Kidney epithelial cell (primary cell): Measurements from ENCODE around the gene CNTNAP2. TPM values are rescaled to one million over a fixed set of nuclear protein-coding genes. Genes with fewer than 3 reads are reported as not detected.
"Not testable (repeated sequence)": the region's sequence is repeated elsewhere in the genome, so short reads cannot be mapped to it uniquely, and the experiment has no call there.

ENCODE experiments used
- DNase-seq: peaks from one replicate; pipeline ENCODE4 v3.0.0-alpha.2; 2010; ENCODE audit warnings: low read depth
- H3K27me3 ChIP-seq: 2 replicates; pipeline ENCODE4 v1.6.0; 2011; ENCODE audit warnings: low read length; ENCODE audit not compliant: control insufficient read depth, insufficient read depth
- H3K36me3 ChIP-seq: 2 replicates; pipeline ENCODE4 v1.5.1; 2011; ENCODE audit warnings: low read length; ENCODE audit not compliant: control insufficient read depth, insufficient read depth
- H3K4me3 ChIP-seq: 2 replicates; pipeline ENCODE4 v1.5.1; 2011; ENCODE audit warnings: low read depth, mild to moderate bottlenecking, control low read depth, low read length
- CTCF ChIP-seq: IDR thresholded peaks from 2 replicates; pipeline ENCODE4 v1.5.1; 2011; ENCODE audit warnings: mild to moderate bottlenecking, moderate library complexity, low read length, control low read depth, inconsistent platforms; ENCODE audit not compliant: insufficient read depth, poor library complexity, severe bottlenecking
- total RNA-seq: library from RNA; depleted of rRNA; stranded (reverse); fragments of >200 nt; gene quantifications from 2 replicates; pipeline ENCODE4 v1.2.3, GENCODE V29; 2015

CNTNAP2 gene
- total RNA-seq, 1 donor from 2014 or later = 14.0 TPM

- no peak for DNase-seq
- TF ChIP-seq CTCF = no peak
- no peak overlapping the region for H3K4me3 ChIP-seq
- no peaks in the 10 kb centered on the region for H3K36me3 ChIP-seq
- H3K27me3 ChIP-seq = no peaks in the 10 kb centered on the region
Measured at GRCh38 chr7:148461392-148462179, 2345.0 kb downstream of the CNTNAP2 start.

DNA sequence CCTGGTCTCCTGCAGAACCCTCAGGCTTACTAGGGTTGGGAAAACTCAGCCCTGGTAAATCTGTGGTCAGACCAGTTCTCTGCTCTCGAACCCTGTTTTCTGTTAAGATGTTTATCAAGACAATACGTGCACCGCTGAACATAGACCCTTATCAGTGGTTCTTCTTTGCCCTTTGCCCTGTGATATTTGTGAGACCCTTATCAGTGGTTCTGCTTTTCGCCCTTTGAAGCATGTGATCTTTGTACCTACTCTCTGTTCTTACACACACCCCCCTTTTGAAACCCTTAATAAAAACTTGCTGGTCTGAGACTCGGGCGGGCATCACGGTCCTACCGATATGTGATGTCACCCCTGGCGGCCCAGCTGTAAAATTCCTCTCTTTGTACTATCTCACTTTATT is 2346.2 kb downstream of the CNTNAP2 start:
- not testable (repeated sequence) for H3K36me3 ChIP-seq, H3K4me3 ChIP-seq, DNase-seq, H3K27me3 ChIP-seq

DNA sequence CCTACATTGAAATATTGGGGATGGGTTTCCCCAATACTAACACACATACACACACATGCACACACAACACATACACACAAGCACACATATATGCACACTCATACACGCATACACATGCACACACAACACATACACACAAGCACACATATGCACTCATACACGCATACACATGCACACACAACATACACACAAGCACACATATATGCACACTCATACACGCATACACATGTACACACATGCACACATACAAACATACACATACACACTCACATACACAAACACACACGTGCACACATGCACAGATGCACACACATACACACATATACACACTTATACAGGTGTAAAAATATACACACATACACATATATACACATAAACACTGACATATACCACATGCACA is 2346.6 kb downstream of the CNTNAP2 start:
- Histone ChIP-seq H3K27me3 (no peaks in the 10 kb centered on the region), H3K36me3 (no peaks in the 10 kb centered on the region), H3K4me3 (no peak overlapping the region)
- TF ChIP-seq CTCF = no peak
- DNase-seq = no peak

- Histone ChIP-seq H3K27me3 (no peaks in the 10 kb centered on the region), H3K4me3 (no peak overlapping the region), H3K36me3 (no peaks in the 10 kb centered on the region)
- no peak for TF ChIP-seq CTCF
- DNase-seq = no peak
Measured at GRCh38 chr7:148464947-148465346, 2348.3 kb downstream of the CNTNAP2 start.

GRCh38 chr7:148465441-148465840 is 2348.8 kb downstream of the CNTNAP2 start:
- DNase-seq, H3K27me3 ChIP-seq, H3K4me3 ChIP-seq, H3K36me3 ChIP-seq: not testable (repeated sequence)

DNA sequence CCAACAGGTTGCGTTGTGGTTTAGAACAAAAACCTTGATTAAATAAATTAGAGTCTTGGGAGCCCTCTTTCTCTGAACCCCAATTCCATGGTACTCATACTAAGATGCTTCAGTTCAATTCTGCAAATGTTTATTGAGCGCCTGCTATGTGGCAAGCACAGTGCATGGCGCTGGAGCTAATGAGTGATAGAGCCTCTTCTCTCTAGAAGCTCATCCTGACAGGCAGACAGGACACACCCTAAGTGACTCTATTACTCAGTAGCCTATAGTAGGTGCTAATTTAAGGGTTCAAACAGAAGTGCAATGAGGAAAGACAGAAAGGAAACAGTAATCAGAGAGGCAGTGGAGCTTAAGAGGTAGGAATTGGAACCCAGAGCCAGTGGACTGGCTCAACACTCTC is 2349.5 kb downstream of the CNTNAP2 start:
- Histone ChIP-seq H3K4me3 (no peak overlapping the region), H3K36me3 (no peaks in the 10 kb centered on the region), H3K27me3 (no peaks in the 10 kb centered on the region)
- no peak for TF ChIP-seq CTCF
- DNase-seq = no peak

DNA sequence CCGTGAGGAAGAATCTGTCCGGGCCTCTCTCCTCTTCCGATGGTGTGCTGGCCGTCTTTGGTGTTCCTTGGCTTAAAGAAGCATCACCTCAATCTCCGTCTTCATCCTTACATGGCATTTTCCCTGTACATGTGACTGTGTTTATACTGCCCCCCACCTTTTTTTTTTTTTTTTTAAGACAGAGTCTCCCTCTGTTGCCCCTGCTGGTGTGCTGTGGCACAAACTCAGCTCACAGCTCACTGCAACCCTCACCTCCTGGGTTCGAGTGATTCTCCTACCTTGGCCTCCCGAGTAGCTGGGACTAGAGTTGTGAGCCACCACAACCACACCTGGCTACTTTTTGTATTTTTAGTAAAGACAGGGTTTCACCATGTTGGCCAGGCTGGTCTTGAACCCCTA is 2352.1 kb downstream of the CNTNAP2 start:
- no peak for DNase-seq
- H3K4me3 ChIP-seq = no peak overlapping the region
- H3K27me3 ChIP-seq = no peaks in the 10 kb centered on the region
- no peaks in the 10 kb centered on the region for H3K36me3 ChIP-seq
- no peak for TF ChIP-seq CTCF
